Measurements from ENCODE around the gene SCEL.

SCEL gene

DNA sequence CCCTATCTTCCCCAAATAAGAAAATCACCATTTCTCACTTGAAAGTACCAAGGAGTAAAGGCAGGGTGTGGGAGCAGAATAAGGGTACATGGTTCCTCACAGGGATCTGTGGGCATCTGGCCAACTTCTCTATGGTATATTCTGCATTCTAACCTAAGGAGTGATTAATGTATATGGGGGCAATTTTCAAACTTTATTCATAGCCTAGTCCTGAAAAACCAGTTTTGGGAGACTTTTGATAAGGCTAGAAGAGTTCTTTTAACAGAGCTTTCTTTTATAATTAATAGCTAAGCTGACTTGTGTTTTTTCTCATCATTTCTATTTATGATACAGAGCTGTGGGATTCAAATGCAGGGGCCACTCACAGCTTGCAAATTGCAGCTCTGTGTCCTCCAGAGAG lies 852 bp downstream of the SCEL start:
- no peak overlapping the region for H3K4me3 ChIP-seq (replicated peaks; ENCODE audit: low read depth, low read length)
- DNase-seq (ENCODE audit: low read depth), result no peak
- TF ChIP-seq, protein P1, sequence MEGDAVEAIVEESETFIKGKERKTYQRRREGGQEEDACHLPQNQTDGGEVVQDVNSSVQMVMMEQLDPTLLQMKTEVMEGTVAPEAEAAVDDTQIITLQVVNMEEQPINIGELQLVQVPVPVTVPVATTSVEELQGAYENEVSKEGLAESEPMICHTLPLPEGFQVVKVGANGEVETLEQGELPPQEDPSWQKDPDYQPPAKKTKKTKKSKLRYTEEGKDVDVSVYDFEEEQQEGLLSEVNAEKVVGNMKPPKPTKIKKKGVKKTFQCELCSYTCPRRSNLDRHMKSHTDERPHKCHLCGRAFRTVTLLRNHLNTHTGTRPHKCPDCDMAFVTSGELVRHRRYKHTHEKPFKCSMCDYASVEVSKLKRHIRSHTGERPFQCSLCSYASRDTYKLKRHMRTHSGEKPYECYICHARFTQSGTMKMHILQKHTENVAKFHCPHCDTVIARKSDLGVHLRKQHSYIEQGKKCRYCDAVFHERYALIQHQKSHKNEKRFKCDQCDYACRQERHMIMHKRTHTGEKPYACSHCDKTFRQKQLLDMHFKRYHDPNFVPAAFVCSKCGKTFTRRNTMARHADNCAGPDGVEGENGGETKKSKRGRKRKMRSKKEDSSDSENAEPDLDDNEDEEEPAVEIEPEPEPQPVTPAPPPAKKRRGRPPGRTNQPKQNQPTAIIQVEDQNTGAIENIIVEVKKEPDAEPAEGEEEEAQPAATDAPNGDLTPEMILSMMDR (IDR thresholded peaks at IDR 0.05; ENCODE audit: low read length, missing control alignments), result no peak

DNA sequence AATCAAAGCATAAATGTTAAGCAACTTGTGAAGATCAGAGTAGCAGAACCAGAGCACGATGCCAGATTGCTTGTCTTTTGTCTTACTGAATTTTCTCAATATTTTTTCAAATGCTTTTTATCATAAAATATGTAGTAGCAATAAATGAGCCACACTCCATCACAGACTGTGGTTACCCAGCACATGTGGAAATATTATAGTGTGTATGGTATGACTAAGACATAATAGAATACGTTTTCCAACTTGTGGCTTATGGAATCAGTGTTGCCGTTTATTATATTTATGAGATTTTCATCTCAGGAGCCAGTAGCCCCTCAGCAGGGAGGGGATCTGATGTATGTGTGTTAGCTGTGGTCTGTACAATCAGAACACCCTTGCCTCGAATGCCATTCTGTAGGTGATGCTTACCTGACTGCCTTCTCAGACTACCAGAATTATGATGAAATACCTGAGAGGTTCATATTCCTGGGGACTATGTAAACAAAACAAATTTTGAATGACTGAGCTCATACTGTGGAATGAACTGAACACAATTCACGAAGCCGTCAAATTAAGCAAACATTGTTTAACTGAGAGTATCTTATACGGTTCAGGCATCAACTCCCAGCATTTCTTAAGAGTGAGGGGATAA lies 1.9 kb downstream of the SCEL start:
- DNase-seq (ENCODE audit: low read depth), result no peak
- H3K4me3 ChIP-seq (replicated peaks; ENCODE audit: low read depth, low read length), result no peak overlapping the region
- TF ChIP-seq, protein P1 (IDR thresholded peaks at IDR 0.05; ENCODE audit: low read length, missing control alignments), result no peak

DNA sequence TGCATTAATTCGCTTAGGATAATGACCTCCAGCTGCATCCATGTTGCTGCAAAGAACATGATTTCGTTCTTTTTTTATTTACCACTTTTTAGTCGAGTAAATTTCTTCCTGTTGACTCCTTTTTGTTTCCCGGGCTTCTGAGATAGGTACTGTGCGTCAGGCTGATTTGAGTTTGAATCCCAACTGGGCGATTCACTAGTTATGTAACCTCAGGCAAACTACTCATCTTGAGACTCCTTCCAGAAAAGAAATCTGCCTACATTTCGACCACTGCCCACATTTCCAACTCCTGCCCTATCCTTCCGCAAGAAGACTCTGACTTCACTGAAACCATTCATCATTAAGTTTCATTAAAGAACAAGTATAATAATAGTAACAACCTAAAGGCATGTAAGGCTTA lies 8.2 kb downstream of the SCEL start:
- H3K4me3 ChIP-seq (replicated peaks; ENCODE audit: low read depth, low read length), result no peak overlapping the region
- no peak for DNase-seq (ENCODE audit: low read depth)
- TF ChIP-seq, protein P1 (IDR thresholded peaks at IDR 0.05; ENCODE audit: low read length, missing control alignments), result no peak

DNA sequence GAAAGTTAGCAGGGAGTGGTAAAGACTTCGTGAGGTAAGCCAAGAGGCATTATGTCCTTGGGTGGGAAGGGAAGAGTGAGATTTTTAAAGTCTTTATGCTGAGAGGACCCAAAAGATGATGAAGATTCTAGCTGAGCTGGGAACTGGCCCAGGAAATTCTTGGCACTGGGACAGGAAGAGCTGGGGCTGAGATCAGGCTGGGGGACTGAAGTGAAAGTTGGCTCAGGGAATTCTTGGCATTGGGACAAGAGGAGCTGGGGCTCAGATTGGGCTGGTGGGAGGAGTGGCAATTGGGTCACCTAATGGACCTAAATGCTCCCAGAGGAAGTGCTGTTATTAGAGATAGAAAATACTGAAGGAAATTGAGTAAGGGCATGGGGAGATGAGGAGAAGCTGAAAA lies 8.8 kb downstream of the SCEL start:
- no peak overlapping the region for H3K4me3 ChIP-seq (replicated peaks; ENCODE audit: low read depth, low read length)
- TF ChIP-seq, protein P1 (IDR thresholded peaks at IDR 0.05; ENCODE audit: low read length, missing control alignments), result no peak
- peak; percentile 78 for DNase-seq (ENCODE audit: low read depth)

DNA sequence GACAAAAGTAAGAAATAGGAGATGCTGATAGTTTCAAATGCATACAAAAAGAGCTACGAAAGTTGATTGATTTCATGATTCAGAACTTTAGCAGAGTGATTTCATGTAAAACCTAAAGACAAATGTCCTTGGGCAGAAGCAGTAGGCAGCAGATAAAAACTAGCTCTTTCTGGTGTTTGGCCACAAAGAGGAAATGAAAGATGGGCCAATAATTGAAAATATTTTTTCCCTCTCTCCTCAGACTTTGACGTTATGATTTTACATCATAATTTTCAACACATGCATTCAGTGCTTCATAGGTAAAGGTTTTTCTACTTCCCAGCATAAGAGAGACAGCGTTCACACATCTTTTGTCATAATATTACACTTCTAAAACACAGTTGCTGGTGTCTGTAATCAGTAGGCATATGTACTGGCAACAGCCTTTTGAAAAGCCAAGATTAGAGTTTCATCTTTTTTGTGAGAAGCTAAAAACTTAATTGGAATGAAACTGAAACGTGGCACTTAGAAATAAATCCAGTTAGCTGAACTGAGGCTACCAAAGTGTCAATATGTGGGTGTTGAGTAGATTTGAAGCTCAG lies 9.3 kb downstream of the SCEL start:
- TF ChIP-seq, protein P1 (IDR thresholded peaks at IDR 0.05; ENCODE audit: low read length, missing control alignments), result no peak
- H3K4me3 ChIP-seq (replicated peaks; ENCODE audit: low read depth, low read length), result no peak overlapping the region
- DNase-seq (ENCODE audit: low read depth), result no peak

DNA sequence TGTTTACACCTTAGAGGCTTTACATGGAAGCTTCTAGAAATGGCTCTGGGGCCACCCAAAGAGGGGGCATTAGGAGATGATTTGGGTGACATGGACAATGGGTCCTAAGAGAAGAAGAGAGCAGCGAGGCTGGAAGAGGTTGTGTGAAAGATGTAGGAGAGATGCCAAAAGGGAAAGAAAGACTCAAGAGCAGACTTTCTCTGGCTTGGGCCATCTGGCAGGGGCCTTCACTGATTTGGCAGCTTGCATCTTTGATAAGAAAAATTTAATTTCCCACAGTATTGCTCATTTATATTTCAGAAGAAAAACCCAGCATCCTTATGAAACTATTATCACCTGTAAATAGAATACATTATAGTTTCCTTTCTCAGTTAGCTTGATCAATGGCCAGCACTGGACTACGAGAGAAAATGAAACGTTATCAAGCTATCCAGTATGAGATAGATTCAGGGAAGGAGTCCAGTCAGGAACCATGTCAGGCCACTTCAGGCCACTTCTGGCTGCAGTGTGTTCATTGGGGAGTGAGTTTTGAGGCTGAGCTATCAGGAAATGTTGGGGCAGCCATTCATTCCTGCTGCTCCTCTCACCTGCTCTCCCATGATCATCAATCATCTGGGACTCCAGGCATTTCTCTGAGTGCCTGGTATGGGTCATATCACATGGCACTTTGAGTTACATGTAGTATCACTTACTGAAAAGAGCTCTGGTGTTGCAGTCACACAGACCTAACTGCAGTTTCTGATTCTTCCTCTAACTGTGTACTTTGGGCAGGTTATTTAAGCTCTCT lies 10.3 kb downstream of the SCEL start:
- TF ChIP-seq, protein P1 (IDR thresholded peaks at IDR 0.05; ENCODE audit: low read length, missing control alignments), result no peak
- H3K4me3 ChIP-seq (replicated peaks; ENCODE audit: low read depth, low read length), result no peak overlapping the region
- DNase-seq (ENCODE audit: low read depth), result no peak

Measured in fibroblast of pulmonary artery (primary cell).